ENCODE measurements around the gene HNRNPF.

The HNRNPF gene

GRCh38 chr10:43421201-43421507 is 12.2 kb upstream of the HNRNPF start:
- no peak for DNase-seq

- peak; percentile 92 for DNase-seq
Observed at GRCh38 chr10:43420369-43421200, 11.6 kb upstream of the HNRNPF start.

- DNase-seq, result no peak
Observed at GRCh38 chr10:43419997-43420368, 11.0 kb upstream of the HNRNPF start.

- no peak for DNase-seq
Observed at GRCh38 chr10:43417950-43418768, 9.2 kb upstream of the HNRNPF start.

GRCh38 chr10:43415544-43415943 is 6.6 kb upstream of the HNRNPF start:
- no peak for DNase-seq

GRCh38 chr10:43411536-43411935 is 2.5 kb upstream of the HNRNPF start:
- no peak for DNase-seq

GRCh38 chr10:43410345-43410744 is 1.4 kb upstream of the HNRNPF start:
- no peak for DNase-seq

- DNase-seq, result no peak
Observed at GRCh38 chr10:43409385-43410109, 561 bp upstream of the HNRNPF start.

GRCh38 chr10:43408331-43408709 is 666 bp downstream of the HNRNPF start:
- DNase-seq, result no peak

GRCh38 chr10:43407576-43408330 is 1.2 kb downstream of the HNRNPF start:
- DNase-seq, result peak; percentile 90

GRCh38 chr10:43407148-43407575 is 1.8 kb downstream of the HNRNPF start:
- peak; percentile 81 for DNase-seq

GRCh38 chr10:43404704-43405084 is 4.3 kb downstream of the HNRNPF start:
- no peak for DNase-seq

GRCh38 chr10:43403911-43404703 is 4.9 kb downstream of the HNRNPF start:
- DNase-seq, result no peak

GRCh38 chr10:43402880-43403452 is 6.0 kb downstream of the HNRNPF start:
- no peak for DNase-seq

GRCh38 chr10:43402176-43402575 is 6.8 kb downstream of the HNRNPF start:
- no peak for DNase-seq

GRCh38 chr10:43401627-43402026 is 7.4 kb downstream of the HNRNPF start:
- DNase-seq, result no peak

- no peak for DNase-seq
Observed at GRCh38 chr10:43399320-43400310, 9.4 kb downstream of the HNRNPF start.

GRCh38 chr10:43398939-43399319 is 10.1 kb downstream of the HNRNPF start:
- DNase-seq, result no peak

GRCh38 chr10:43396928-43397624 is 11.9 kb downstream of the HNRNPF start:
- peak; percentile 84 for DNase-seq
